Liver (tissue), 9 donors: ENCODE measurements around the gene KRT83. TPM values are rescaled to one million over a fixed set of nuclear protein-coding genes. Genes with fewer than 3 reads are reported as not detected.

Experiments used
- DNase-seq: peaks from one replicate; pipeline ENCODE4 v3.0.0-alpha.2; 2017; ENCODE audit warnings: low spot score
- H3K27ac ChIP-seq, 2 donors: one replicate each; pipeline ENCODE4 v1.7.0; 2013; ENCODE audit warnings: inconsistent platforms in 2 of 2, low read length in 2 of 2, control low read depth in 1 of 2, low read depth in 1 of 2, mild to moderate bottlenecking in 1 of 2
- H3K27me3 ChIP-seq, 4 donors: one replicate each; pipeline versions ENCODE4 v1.6.1 to v1.7.0; 2013; ENCODE audit warnings: low read length in 3 of 4, inconsistent platforms in 1 of 4, mild to moderate bottlenecking in 1 of 4, moderate library complexity in 1 of 4; ENCODE audit not compliant: control insufficient read depth in 4 of 4, insufficient read depth in 4 of 4
- H3K36me3 ChIP-seq, 4 donors: one replicate each; pipeline versions ENCODE4 v1.6.1 to v1.7.0; 2013; ENCODE audit warnings: low read length in 3 of 4, mild to moderate bottlenecking in 3 of 4, low read depth in 1 of 4, moderate library complexity in 1 of 4; ENCODE audit not compliant: control insufficient read depth in 4 of 4, insufficient read depth in 3 of 4
- H3K4me1 ChIP-seq, 4 donors: one replicate each; pipeline versions ENCODE4 v1.6.1 to v1.7.0; 2013; ENCODE audit warnings: low read length in 3 of 4, mild to moderate bottlenecking in 3 of 4, moderate library complexity in 1 of 4; ENCODE audit not compliant: control insufficient read depth in 4 of 4, insufficient read depth in 4 of 4
- H3K4me3 ChIP-seq, 3 donors: one replicate each; pipeline versions ENCODE4 v1.6.1 to v1.7.0; 2013; ENCODE audit warnings: low read length in 3 of 3, control low read depth in 1 of 3, low read depth in 1 of 3, mild to moderate bottlenecking in 1 of 3
- H3K9ac ChIP-seq, 2 donors: one replicate each; pipeline ENCODE4 v1.7.0; 2013; ENCODE audit warnings: low read length in 2 of 2, mild to moderate bottlenecking in 2 of 2, moderate library complexity in 2 of 2, control low read depth in 1 of 2, low read depth in 1 of 2
- H3K9me3 ChIP-seq, 4 donors: one replicate each; pipeline versions ENCODE4 v1.6.1 to v1.7.0; 2013; ENCODE audit warnings: low read length in 3 of 4; ENCODE audit not compliant: control insufficient read depth in 4 of 4
- ATF3 ChIP-seq: IDR thresholded peaks from 2 replicates; pipeline ENCODE4 v1.6.1; 2016; ENCODE audit warnings: antibody characterized with exemption
- CTCF ChIP-seq: fragments of 150-350 bp; IDR thresholded peaks from 2 replicates; pipeline ENCODE4 v1.5.1; 2017; ENCODE audit warnings: improper control_type of control experiment, low read depth, low read length; ENCODE audit not compliant: missing input control
- EGR1 ChIP-seq, 2 donors: IDR thresholded peaks; 2 replicates each; pipeline ENCODE4 v1.6.1; 2016 to 2018; ENCODE audit warnings: antibody characterized with exemption in 2 of 2, low read depth in 2 of 2
- FOXA1 ChIP-seq: IDR thresholded peaks from 2 replicates; pipeline ENCODE4 v1.6.1; 2016; ENCODE audit warnings: antibody characterized with exemption
- FOXA2 ChIP-seq: IDR thresholded peaks from 2 replicates; pipeline ENCODE4 v1.6.1; 2016; ENCODE audit warnings: antibody characterized with exemption
- GABPA ChIP-seq, 2 donors: IDR thresholded peaks in 1 of 2; conservative IDR thresholded peaks in 1 of 2; 2 replicates each; pipeline ENCODE4 v1.6.1; 2016; ENCODE audit warnings: antibody characterized with exemption in 2 of 2, mild to moderate bottlenecking in 1 of 2, moderate library complexity in 1 of 2
- HNF4A ChIP-seq, 2 donors: conservative IDR thresholded peaks; 2 replicates each; pipeline ENCODE4 v1.6.1; 2016; ENCODE audit warnings: antibody characterized with exemption in 2 of 2, mild to moderate bottlenecking in 2 of 2
- HNF4G ChIP-seq: IDR thresholded peaks from 2 replicates; pipeline ENCODE4 v1.6.1; 2016; ENCODE audit warnings: antibody characterized with exemption
- JUND ChIP-seq, 2 donors: IDR thresholded peaks; 2 replicates each; pipeline ENCODE4 v1.6.1; 2016; ENCODE audit warnings: antibody characterized with exemption in 2 of 2
- MAX ChIP-seq: IDR thresholded peaks from 2 replicates; pipeline ENCODE4 v1.6.1; 2016; ENCODE audit warnings: antibody characterized with exemption
- NR2F2 ChIP-seq: IDR thresholded peaks from 2 replicates; pipeline ENCODE4 v1.6.1; 2016; ENCODE audit warnings: antibody characterized with exemption
- RAD21 ChIP-seq, 2 donors: IDR thresholded peaks; 2 replicates each; pipeline ENCODE4 v1.6.1; 2016; ENCODE audit warnings: antibody characterized with exemption in 2 of 2, mild to moderate bottlenecking in 2 of 2
- REST ChIP-seq: IDR thresholded peaks from 2 replicates; pipeline ENCODE4 v1.6.1; 2016; ENCODE audit warnings: antibody characterized with exemption, mild to moderate bottlenecking
- RXRA ChIP-seq, 2 donors: IDR thresholded peaks; 2 replicates each; pipeline ENCODE4 v1.6.1; 2017 to 2018; ENCODE audit warnings: antibody characterized with exemption in 2 of 2, mild to moderate bottlenecking in 1 of 2
- SP1 ChIP-seq: IDR thresholded peaks from 2 replicates; pipeline ENCODE4 v1.6.1; 2018; ENCODE audit warnings: antibody characterized with exemption, mild to moderate bottlenecking
- TAF1 ChIP-seq: conservative IDR thresholded peaks from 2 replicates; pipeline ENCODE4 v1.6.1; 2016; ENCODE audit warnings: antibody characterized with exemption, mild to moderate bottlenecking
- YY1 ChIP-seq: IDR thresholded peaks from 2 replicates; pipeline ENCODE4 v1.6.1; 2016; ENCODE audit warnings: antibody characterized with exemption, mild to moderate bottlenecking
- ZBTB33 ChIP-seq: IDR thresholded peaks from 2 replicates; pipeline ENCODE4 v1.6.1; 2016; ENCODE audit warnings: antibody characterized with exemption
- WGBS: extraction: QIAGEN DNeasy Blood & Tissue Kit; methylation state at CpG from one replicate; pipeline ENCODE4 v1.1.7; 2013; 5-methylcytosine and 5-hydroxymethylcytosine counted together
- polyA plus RNA-seq, 2 donors: library from polyadenylated mRNA; stranded (reverse) in 1 of 2; unstranded in 1 of 2; fragments of 200-250 nt in 1 of 2; fragments of >200 nt in 1 of 2; fragmentation: Nextera tagmentation in 1 of 2; extraction: Ambion mirVana in 1 of 2; gene quantifications; one replicate each; pipeline versions ENCODE4 v1.2.1 to v1.2.3, GENCODE V29; 2013 to 2015
- total RNA-seq, 2 donors: library from RNA; depleted of rRNA; stranded (reverse); fragments of >200 nt; gene quantifications; one replicate each; pipeline ENCODE4 v1.2.3, GENCODE V29; 2014
- donor health status: healthy.
- donor health status: healthy.
- donor health status: healthy.
- donor health status: healthy.
- donor health status: healthy.

KRT83 gene
- total and polyA plus RNA-seq, 4 donors, result not detected

- peaks cover 0 to 29% (median 23%) of the 10 kb centered on the region in 4 donors for H3K4me1 ChIP-seq
- H3K9me3 ChIP-seq, result no peaks in the 10 kb centered on the region
- DNase-seq, result no peak
- H3K36me3 ChIP-seq, result no peaks in the 10 kb centered on the region
- no peak for TF ChIP-seq CTCF
- TF ChIP-seq YY1, result peak; percentile 28
- TF ChIP-seq FOXA2, result peak; percentile 26
- TF ChIP-seq FOXA1, result peak; percentile 21
- peak; percentile 77 to 85 for TF ChIP-seq RXRA (IDR thresholded peaks at IDR 0.05)
- TF ChIP-seq SP1, result peak; percentile 86
- no peak for TF ChIP-seq MAX
- peak; percentile 65 for TF ChIP-seq REST
- no peak for TF ChIP-seq GABPA (IDR thresholded peaks at IDR 0.05 in 1 of 2, conservative IDR thresholded peaks at IDR 0.05 in 1 of 2)
- TF ChIP-seq ZBTB33, result peak; percentile 66
- peak; percentile 96 to 97 for TF ChIP-seq HNF4A (conservative IDR thresholded peaks at IDR 0.05)
- TF ChIP-seq RAD21 (IDR thresholded peaks at IDR 0.05), result no peak
- TF ChIP-seq ATF3, result peak; percentile 30
- TF ChIP-seq JUND (IDR thresholded peaks at IDR 0.05), result peak in 1 of 2 donors; percentile 59
- no peak for TF ChIP-seq TAF1
- no peak for TF ChIP-seq NR2F2
- no peak for TF ChIP-seq EGR1 (IDR thresholded peaks at IDR 0.05; ENCODE audit: low read depth in 2 of 2)
- TF ChIP-seq HNF4G, result peak; percentile 85
- H3K4me3 ChIP-seq, result no peak overlapping the region
- H3K27ac ChIP-seq, result peak overlapping the region in 1 of 2 donors; percentile 29
- H3K9ac ChIP-seq, result no peak overlapping the region
- 33% methylated on average over 4 of the region's 4 CpGs for WGBS
- no peaks in the 10 kb centered on the region for H3K27me3 ChIP-seq
These were observed 14.5 kb upstream of the KRT83 start for GRCh38 chr12:52335598-52336262.
